Measurements from ENCODE around the gene NDUFS1. TPM values are rescaled to one million over a fixed set of nuclear protein-coding genes. Genes with fewer than 3 reads are reported as not detected.
"Not testable (repeated sequence)": the region's sequence is repeated elsewhere in the genome, so short reads cannot be mapped to it uniquely, and the experiment has no call there.

Gene NDUFS1
- total RNA-seq, 4 donors from 2014 or later, result 37.0 to 118 (median 76.5) TPM

DNA sequence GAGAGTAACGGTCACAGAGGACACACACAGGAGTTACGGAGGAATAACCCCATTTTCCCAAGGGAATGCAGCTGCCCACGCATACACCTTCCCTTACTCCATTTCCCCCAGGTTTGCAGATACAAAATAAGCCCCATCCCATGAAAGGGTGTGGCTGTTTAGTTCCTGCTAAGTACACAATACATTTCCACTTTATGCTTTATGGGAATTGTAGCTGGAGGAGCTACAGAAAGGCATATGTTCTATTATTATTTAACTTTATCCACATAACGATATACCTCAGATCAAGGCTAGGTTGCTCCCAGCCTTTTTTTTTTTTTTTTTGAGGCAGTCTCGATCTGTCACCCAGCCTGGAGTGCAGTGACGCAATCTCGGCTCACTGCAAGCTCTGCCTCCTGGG is 50.5 kb downstream of the NDUFS1 start:
- no peak for TF ChIP-seq POLR2AphosphoS5 (IDR thresholded peaks at IDR 0.05)
- TF ChIP-seq, protein P1, sequence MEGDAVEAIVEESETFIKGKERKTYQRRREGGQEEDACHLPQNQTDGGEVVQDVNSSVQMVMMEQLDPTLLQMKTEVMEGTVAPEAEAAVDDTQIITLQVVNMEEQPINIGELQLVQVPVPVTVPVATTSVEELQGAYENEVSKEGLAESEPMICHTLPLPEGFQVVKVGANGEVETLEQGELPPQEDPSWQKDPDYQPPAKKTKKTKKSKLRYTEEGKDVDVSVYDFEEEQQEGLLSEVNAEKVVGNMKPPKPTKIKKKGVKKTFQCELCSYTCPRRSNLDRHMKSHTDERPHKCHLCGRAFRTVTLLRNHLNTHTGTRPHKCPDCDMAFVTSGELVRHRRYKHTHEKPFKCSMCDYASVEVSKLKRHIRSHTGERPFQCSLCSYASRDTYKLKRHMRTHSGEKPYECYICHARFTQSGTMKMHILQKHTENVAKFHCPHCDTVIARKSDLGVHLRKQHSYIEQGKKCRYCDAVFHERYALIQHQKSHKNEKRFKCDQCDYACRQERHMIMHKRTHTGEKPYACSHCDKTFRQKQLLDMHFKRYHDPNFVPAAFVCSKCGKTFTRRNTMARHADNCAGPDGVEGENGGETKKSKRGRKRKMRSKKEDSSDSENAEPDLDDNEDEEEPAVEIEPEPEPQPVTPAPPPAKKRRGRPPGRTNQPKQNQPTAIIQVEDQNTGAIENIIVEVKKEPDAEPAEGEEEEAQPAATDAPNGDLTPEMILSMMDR (IDR thresholded peaks at IDR 0.05), result no peak
- no peak for TF ChIP-seq POLR2A (IDR thresholded peaks at IDR 0.05)
- no peak for TF ChIP-seq EP300 (IDR thresholded peaks at IDR 0.05; ENCODE audit: low read depth)
- Histone ChIP-seq H3K36me3 (no peaks in the 10 kb centered on the region), H3K4me1 (no peaks in the 10 kb centered on the region), H3K27me3 (no peaks in the 10 kb centered on the region), H3K9me3 (no peaks in the 10 kb centered on the region), H3K4me3 (no peak overlapping the region), H3K27ac (no peak overlapping the region)
- intact Hi-C loops (cut with DNase I; ENCODE audit: low total_unique reads), result no loop called here
- DNase-seq, result no peak
- WGBS, 2 donors (ENCODE audit: low coverage in 1 of 2), result 56 to 57% methylated on average over 6 to 7 of the region's 7 CpGs
- in situ Hi-C loops (cut with MboI; ENCODE audit: low pct_ligation_motif_present in 1 of 4, low pct_unique_long_range_greater_than_20kb in 1 of 4, low sequenced_read_pairs in 3 of 4), result no loop called here

DNA sequence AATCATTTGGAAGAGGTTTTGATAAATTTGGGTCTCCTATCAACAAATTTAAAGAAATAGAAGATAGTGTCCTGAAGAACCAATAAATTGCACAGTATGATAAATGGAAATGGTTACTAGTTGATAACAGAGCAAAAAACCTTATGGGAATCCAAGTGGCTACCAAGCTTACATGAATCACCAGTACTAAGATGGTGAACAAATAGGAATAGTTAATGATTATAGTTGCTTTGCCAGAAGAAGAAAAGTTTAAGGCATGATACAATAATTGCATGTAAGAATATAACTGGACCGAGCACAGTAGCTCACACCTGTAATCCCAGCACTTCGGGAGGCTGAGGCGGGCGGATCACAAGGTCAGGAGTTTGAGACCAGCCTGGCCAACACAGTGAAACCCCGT is 53.7 kb downstream of the NDUFS1 start:
- in situ Hi-C loops (cut with MboI; ENCODE audit: low pct_ligation_motif_present in 1 of 4, low pct_unique_long_range_greater_than_20kb in 1 of 4, low sequenced_read_pairs in 3 of 4) (no loop called here), intact Hi-C loops (cut with DNase I; ENCODE audit: low total_unique reads) (no loop called here)
- TF ChIP-seq POLR2A (IDR thresholded peaks at IDR 0.05) (no peak), EP300 (IDR thresholded peaks at IDR 0.05; ENCODE audit: low read depth) (no peak), POLR2AphosphoS5 (IDR thresholded peaks at IDR 0.05) (no peak)
- TF ChIP-seq, protein P1 (IDR thresholded peaks at IDR 0.05), result no peak
- 89 to 94% methylated on average over 5 of the region's 5 CpGs for WGBS, 2 donors (ENCODE audit: low coverage in 1 of 2)
- Histone ChIP-seq H3K27me3 (no peaks in the 10 kb centered on the region), H3K4me3 (no peak overlapping the region), H3K9me3 (no peaks in the 10 kb centered on the region), H3K4me1 (no peaks in the 10 kb centered on the region), H3K27ac (no peak overlapping the region), H3K36me3 (no peaks in the 10 kb centered on the region)
- DNase-seq, result no peak

DNA sequence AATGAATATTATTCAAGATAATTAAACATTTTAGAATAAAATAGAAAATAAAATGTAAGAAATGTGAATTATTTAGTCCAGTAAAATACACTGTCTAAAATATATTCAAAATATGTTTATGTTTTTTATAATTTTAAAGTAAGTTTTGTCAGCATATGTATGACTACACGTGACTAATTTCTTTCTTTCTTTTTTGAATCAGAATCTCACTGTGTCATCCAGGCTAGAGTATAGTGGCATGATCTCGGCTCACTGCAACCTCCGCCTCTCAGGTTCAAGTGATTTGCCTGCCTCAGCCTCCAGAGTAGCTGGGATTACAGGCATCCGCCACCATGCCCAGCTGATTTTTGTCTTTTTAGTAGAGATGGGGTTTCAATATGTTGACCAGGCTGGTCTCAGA is 54.2 kb downstream of the NDUFS1 start:
- TF ChIP-seq POLR2AphosphoS5 (IDR thresholded peaks at IDR 0.05) (no peak), EP300 (IDR thresholded peaks at IDR 0.05; ENCODE audit: low read depth) (no peak), POLR2A (IDR thresholded peaks at IDR 0.05) (no peak)
- TF ChIP-seq, protein P1 (IDR thresholded peaks at IDR 0.05), result no peak

DNA sequence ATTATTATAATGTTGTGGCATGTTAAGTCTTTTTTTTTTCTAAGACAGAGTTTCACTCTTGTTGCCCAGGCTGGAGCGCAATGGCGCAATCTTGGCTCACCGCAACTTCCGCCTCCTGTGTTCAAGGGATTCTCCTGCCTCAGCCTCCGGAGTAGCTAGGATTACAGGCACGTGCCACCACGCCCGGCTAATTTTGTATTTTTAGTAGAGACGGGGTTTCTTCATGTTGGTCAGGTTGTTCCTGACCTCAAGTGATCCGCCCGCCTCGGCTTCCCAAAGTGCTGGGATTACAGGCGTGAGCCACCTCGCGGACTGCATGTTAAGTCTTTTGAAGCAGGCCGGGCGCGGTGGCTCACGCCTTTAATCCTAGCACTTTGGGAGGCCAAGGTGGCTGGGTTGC is 60.4 kb downstream of the NDUFS1 start:
- H3K9me3 ChIP-seq; H3K27me3 ChIP-seq; intact Hi-C loops (cut with DNase I; ENCODE audit: low total_unique reads); H3K4me3 ChIP-seq; DNase-seq; H3K27ac ChIP-seq; H3K4me1 ChIP-seq; in situ Hi-C loops (cut with MboI; ENCODE audit: low pct_ligation_motif_present in 1 of 4, low pct_unique_long_range_greater_than_20kb in 1 of 4, low sequenced_read_pairs in 3 of 4); H3K36me3 ChIP-seq: not testable (repeated sequence)
- 86 to 95% methylated on average over 10 to 19 of the region's 19 CpGs for WGBS, 2 donors (ENCODE audit: low coverage in 1 of 2)

More for the DNA sequence above, 54.2 kb downstream of the NDUFS1 start:
- no peaks in the 10 kb centered on the region for H3K9me3 ChIP-seq
- no peak for DNase-seq
- intact Hi-C loops (cut with DNase I; ENCODE audit: low total_unique reads), result no loop called here
- H3K27me3 ChIP-seq, result no peaks in the 10 kb centered on the region
- H3K27ac ChIP-seq, result no peak overlapping the region
- WGBS, 2 donors (ENCODE audit: low coverage in 1 of 2), result 82 to 92% methylated on average over 3 to 4 of the region's 4 CpGs
- in situ Hi-C loops (cut with MboI; ENCODE audit: low pct_ligation_motif_present in 1 of 4, low pct_unique_long_range_greater_than_20kb in 1 of 4, low sequenced_read_pairs in 3 of 4), result no loop called here
- no peak overlapping the region for H3K4me3 ChIP-seq
- no peaks in the 10 kb centered on the region for H3K4me1 ChIP-seq
- no peaks in the 10 kb centered on the region for H3K36me3 ChIP-seq

DNA sequence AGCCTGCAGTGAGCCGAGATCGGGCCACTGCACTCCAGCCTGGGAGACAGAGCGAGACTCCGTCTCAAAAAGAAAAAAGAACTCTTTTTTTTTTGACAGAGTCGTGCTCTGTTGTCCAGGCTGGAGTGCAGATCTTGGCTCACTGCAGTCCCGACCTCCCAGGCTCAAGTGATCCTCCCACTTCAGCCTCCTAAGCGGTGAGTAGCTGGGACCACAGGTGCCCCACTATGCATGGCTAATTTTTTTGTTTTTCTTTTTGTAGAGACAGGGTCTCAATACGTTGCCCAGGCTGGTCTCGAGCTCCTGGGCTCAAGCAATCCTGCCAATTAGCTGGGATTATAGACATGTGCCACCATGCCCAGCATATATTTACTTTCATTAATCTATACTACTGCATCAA is 60.8 kb downstream of the NDUFS1 start:
- 90 to 94% methylated on average over 5 to 9 of the region's 9 CpGs for WGBS, 2 donors (ENCODE audit: low coverage in 1 of 2)

More for the DNA sequence above, 60.8 kb downstream of the NDUFS1 start:
- intact Hi-C loops (cut with DNase I; ENCODE audit: low total_unique reads) (no loop called here), in situ Hi-C loops (cut with MboI; ENCODE audit: low pct_ligation_motif_present in 1 of 4, low pct_unique_long_range_greater_than_20kb in 1 of 4, low sequenced_read_pairs in 3 of 4) (no loop called here)
- TF ChIP-seq POLR2AphosphoS5 (IDR thresholded peaks at IDR 0.05) (no peak), EP300 (IDR thresholded peaks at IDR 0.05; ENCODE audit: low read depth) (no peak), POLR2A (IDR thresholded peaks at IDR 0.05) (no peak)
- TF ChIP-seq, protein P1 (IDR thresholded peaks at IDR 0.05), result no peak
- H3K4me3 ChIP-seq, result no peak overlapping the region
- no peak overlapping the region for H3K27ac ChIP-seq
- no peaks in the 10 kb centered on the region for H3K36me3 ChIP-seq
- H3K27me3 ChIP-seq, result no peaks in the 10 kb centered on the region
- no peak for DNase-seq
- no peaks in the 10 kb centered on the region for H3K9me3 ChIP-seq
- H3K4me1 ChIP-seq, result no peaks in the 10 kb centered on the region

All from transverse colon (tissue), 4 donors.